HG03571 (cell line): ENCODE data around the gene CCL26.
"Not testable (repeated sequence)": the region's sequence is repeated elsewhere in the genome, so short reads cannot be mapped to it uniquely, and the experiment has no call there.

Experiments
- ATAC-seq: cut with Tn5 transposase; IDR thresholded peaks from one replicate; pipeline ENCODE4 v1.9.1; 2021; ENCODE audit not compliant: unreplicated experiment

Gene CCL26

DNA sequence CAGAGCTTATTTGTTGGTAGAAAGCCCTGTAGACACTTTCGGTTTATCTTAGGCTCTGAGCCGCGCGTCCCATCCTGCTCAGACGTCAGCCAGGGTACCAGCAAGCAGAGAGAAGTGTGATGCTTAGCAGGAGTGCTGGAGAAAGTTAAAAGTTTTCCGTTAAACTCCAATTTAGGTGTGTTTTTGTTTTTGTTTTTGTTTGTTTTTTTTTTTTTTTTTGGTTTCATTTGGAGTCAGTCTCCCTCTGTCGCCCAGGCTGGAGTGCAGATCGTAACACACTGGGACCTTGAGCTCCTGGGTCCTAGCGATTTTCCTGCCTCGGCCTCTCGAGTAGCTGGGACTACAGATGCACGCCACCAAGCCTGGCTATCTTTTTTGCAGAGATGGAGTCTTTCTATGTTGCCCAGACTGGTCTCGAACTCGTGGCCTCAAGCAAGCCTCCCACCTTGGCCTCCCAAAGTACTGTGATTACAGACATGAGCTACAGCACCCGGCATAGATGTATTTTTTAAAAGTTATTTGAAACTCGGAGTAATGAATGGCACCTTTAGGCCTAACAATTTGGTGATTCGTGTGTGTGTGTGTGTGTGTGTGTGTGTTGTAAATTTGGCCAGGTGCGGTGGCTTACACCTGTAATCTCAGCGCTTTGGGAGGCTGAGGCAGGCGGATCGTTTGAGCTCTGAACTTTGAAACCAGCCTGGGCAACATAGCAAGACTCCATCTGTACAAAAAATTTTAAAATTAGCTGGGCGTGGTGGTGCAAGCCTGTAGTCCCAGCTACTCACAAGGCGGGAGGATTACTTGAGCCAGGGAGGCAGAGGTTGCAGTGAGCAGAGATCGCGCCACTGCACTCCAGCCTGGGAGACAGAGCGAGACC, 32.0 kb downstream of the CCL26 start:
- ATAC-seq, result peak; percentile 18

DNA sequence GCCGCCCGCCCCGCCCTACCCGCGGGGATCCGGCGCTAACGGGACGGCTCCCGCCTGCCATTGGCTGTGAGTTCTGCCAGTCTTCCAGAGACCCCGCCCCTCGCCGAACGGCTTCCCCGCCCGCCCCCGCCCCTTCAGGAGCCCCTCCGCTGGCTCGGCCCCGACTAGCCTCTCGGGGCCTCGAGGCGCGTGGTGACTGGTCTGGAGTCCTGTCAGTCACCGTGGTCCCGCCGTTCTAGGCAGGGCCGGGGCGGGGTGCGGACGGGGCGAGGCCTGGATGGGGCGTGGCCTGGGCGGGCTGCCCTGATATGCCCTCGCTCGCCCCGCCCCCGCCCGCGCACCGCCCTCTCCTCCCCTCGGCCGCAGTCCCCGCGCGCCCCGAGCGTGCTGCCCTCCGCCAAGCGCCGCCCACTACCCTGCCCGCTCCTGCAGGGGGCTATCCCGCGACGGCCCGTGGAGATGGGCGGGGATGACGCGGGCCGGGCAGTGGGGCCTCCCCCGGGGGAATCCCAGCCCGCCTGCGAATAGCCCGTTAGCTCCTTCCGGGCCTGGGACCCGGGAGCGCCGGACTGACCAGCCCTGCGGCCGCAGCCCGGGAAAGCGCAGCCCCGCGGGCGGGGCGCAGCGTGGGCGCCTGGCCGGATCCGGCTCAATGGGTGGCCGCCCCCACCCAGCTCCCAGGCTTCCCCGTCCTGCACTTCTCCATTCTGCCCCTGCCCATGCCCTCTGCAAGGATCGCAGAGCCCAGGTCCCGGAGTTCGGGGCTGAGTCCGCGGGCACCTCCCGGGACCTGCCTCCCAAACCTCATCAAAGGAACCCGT, 32.8 kb downstream of the CCL26 start:
- ATAC-seq, result peak; percentile 91

DNA sequence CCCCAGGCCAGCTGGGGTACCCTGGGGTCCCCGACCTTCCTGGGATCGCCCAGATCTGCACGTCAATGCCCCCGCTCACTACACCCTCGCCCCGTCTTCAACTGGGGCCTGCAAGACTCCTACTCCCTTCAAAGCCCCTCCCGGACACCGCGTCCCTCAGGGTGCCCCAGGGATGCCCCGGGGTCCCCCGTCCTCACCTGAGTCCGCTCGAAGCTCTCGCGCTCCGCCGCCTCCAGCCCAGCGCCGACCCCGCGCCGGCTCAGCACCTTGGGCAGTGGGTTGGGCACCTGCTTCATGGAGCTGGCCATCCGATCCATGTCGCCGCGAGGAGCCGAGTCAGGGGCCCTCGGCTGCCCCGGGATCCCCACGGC, 33.4 kb downstream of the CCL26 start, which contains the start of gene HIP1:
Gene HIP1, minus strand, starts transcription at position 338 of the 371 bp plus-strand sequence. Its CDS starts 21 bp downstream, at position 317.
- ATAC-seq, result peak; percentile 6

DNA sequence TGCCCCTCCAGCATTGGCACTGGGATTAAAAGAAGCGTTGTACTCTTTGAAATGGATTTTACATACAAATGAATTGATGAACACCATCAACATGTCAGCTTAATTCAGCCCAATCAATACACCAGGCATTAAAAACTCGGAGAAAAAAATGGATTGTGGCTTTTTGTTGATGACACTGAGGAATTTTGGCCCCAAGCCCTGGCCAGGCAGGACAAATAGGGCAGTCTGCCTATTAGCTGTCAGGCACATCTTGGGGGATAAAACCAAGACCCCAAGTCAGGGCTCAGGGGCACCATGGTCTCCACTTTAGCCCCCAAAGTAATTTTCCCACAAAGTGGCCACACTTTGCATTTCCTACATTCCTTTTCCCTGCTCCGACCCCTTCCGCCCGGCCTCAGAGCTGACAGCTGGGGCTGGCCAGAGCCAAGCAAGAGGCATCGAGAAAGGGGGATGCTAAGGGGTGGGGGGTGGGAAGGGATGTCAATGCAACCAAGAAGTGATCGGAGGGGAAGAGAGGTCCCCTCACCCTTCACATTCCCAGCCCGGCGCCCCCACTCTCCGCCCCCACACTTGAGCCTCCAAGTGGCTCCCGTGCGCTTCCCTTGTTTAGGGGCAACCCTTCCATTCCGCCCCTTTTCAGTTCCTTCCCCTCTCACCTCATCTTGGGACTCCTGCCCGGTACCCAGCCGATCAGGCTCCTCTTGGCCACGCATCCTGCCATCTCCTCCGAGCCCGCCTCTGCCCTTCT, 34.0 kb downstream of the CCL26 start:
- ATAC-seq, result no peak

DNA sequence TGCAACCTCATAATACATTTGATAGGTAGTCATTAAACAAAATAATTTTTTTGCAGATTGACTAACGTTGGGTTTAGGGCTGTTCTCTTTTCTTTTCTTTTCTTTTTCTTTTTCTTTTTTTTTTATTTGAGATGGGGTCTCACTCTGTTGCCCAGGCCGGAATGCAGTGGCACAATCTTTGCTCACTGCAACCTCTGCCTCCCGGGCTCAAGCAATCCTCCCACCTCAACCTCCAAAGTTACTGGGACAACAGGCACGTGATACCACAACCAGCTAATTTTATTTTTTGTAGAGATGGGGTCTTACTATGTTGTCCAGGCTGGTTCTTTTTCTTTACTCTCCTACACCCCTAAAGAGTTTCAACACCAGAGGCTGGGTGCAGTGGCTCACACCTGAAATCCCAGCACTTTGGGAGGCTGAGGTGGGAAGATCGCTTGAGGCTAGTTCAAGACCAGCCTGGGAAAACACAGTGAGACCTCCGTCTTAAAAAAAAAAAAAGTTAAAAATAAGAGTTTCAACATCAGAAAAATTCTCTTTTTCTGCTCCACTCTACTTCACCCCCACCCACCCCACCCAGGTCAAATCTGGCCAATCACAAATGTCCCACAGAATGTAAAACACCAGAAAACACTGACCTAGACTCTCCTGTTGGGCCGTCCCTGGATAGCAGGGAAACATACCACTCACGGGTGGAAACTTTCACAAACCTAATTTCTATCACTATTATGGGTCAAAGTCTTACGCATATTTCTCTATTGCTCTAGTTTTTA, 36.2 kb downstream of the CCL26 start:
- no peak for ATAC-seq

DNA sequence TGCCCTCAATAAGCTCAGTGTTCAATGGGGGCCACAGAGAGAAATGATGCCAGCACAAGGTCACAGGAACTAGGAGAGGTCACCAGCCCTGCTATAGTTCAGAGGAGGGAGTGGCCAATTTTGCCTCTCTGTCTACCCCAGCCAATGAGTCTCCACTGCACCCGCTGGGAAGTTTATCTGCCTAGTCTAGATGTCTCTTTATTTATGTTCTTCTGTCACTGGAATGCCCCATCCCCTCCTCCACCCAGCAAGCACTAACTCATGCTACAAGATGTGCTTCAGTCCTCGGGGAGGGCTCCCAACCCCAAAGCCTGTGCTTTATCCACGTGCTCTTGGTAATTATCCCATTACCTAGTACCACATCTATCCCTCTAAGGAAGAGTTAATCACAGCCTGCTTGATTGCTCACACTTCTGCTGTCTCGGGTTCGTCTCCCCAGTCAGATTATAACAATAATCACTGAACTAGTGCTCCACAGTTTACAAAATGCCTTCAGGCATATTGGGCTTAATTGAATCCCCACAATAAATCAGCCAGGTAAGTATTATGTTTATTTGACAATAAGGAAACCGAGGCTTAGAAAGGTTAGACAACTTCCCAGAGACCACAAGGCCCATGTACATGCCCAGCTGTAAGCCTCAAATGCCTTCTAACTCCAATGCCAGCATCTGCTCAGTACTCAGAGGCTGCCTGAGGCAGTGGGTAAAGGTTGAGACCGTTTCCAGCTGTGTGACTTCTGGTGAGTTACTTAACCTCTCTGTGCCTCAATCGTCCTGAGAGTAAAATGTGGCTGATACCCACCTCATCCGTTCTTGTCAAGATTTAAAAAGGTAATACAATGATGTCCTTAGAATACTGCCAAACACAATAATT, 37.2 kb downstream of the CCL26 start:
- ATAC-seq, result no peak

DNA sequence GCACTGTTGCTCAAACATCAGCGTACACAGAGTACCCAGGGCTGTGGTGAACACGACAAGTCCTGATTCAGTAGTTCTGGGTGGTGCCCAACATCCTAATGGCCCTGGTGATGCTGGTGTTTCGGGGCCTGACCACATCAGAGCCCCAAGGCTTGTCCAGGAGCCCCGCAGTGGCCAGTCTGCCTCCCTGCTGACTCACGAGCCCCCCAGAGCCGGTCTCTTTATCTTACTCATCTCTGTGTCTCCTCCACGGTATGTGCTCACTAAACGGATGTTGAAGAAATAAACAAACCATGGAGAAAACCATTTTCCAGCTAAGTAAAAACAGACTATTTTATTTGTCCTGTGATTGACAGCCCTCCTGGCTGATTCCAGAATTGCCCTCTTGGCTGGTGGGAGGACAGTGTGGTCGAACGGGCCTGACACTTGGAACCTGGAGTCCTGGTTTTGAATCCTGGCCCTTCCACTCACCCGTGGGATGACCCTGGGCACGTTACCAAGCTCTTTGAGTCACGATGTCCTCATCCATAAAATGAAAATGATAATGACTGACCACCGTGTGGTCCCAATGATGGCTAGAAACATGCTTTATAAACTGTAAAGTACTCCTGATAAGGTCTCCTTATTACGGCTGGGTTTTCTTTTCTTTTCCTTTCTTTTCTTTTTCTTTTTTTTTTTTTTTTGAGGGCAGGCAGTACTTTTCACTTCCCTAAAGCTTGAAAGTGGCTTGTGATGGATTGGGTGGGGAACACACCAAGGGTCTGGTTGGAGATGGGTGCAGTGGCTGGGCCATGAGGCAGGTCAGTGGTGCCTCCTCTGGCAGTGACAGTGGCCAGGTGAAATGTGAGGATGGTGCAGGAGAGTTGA, 39.0 kb downstream of the CCL26 start:
- ATAC-seq, result no peak

DNA sequence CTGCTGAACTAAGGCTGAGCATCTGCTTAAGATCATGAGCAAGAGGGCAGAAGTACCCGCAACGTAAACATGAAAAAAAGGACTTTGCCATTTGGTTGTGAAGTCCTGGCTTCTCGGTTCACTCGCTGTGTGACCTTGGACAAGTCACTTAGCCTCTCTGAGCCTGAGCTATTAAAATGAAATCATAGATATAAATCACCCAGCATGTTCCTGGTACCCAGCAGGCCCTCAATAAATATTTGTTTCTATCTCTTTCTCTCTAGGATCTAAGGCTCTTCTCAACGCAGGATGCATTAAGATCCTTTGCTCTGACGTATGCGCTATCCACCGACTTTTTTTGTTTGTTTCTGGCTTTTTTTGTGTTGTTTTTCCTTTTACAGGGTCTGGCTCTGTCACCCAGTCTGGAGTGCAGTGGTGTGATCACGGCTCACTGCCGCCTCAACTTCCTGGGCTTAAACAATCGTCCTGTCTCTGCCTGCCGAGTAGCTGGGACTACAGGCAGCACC, 39.9 kb downstream of the CCL26 start:
- no peak for ATAC-seq

DNA sequence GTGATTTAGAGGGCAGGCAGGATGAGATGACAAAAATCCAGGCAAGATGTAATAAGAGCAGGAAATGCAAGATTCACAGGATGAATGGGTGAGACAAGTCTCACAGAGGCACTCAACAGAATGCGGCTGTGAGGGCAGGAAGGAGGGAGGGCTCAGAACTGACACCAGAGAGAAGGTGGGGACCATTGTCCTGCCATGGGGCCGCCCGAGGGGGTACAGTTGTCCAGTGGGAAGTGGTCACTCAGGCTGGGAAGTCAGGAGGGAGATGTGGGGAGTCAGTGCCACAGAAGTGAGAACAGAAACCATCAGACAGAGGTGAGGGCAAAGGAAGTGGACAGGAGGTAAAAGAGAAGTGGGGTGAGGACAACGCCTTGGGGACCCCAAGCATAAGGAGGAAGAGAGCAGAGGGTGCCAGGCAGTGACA, 42.1 kb downstream of the CCL26 start:
- ATAC-seq, result no peak

DNA sequence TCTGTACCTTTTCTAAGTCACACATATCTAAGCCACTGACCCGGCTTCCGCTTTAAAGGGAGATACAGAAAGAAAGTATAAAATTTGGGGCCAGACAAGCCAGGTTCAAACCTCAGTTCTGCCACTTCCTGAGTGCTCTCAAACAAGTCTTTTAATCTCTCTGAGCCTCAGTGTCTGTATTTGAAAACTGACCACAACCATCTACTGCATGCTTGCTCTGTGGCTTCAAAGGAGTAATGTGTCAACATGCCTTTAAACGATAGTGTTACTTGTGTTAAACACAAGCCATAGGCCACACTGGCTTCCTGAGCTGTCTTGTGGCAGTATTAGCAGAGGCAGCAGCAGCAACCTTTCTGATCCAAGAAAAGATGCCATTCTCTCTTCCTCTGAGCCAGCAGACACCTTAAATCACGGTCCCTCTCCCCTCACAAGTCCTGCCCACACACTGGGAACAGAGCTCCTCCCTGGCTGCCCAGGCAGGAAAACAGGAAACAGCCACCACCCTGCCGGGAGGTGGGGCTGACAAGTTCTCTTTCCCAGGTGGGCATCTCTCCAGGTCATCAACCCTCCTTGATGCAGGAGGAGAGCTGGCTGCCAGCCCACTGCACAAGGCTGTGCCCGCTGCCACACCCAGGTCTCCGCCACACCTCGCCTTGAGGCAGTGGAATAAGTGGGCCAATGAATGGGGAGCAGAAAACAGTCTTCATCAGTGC, 44.0 kb downstream of the CCL26 start:
- ATAC-seq, result no peak

DNA sequence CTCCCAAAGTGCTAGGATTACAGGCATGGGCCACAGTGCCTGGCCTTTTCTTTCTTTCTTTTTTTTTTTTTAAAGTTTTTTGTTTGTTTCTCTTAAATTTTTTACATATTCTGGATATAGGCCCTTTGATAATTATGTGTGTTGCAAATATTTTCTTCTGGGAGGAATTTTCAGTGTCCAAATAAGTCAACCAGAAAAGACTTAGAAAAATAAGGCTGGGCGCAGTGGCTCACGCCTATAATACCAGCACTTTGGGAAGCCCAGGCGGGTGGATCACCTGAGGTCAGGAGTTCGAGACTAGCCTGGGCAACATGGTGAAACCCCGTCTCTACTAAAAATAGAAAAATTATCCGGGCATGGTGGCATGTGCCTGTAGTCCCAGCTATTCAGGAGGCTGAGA, 44.7 kb downstream of the CCL26 start:
- ATAC-seq, result not testable (repeated sequence)

DNA sequence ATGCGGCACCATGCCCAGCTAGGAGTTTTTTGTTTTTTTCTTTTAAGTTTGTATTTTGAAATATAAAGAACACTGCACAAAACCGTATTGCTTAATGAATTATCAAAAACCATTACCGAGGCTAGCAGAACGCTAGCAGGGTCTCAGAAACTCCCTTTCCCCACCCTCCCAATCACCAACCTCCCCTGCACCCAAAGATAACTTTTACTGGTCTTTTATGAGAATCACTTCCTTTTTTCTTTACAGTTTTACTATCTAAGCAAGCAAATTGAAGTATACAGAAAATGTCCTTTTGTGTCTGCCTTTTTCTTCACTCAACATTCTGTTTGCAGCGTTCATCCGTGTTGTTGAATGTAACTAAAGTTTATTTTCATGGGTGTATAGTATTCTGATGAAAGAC, 46.7 kb downstream of the CCL26 start:
- no peak for ATAC-seq

DNA sequence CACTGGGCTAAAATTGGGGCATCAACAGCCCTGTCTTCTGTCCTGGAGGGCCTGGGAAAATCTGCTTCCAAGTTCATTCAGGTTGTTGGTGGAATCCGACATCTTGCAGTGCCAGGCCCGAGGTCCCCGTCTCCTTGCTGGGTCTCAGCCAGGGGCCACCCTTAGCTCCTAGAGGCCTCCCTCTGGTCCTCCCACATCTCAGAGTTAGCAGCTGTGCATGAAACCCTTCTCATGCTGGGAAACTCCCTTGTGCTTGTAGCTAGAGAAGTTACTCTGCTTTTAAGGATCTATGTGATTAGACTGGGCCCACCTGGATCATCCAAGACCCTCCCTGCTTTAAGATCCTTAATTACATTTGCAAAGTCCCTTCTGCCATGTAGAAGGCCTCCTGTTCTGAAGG, 48.6 kb downstream of the CCL26 start:
- no peak for ATAC-seq

DNA sequence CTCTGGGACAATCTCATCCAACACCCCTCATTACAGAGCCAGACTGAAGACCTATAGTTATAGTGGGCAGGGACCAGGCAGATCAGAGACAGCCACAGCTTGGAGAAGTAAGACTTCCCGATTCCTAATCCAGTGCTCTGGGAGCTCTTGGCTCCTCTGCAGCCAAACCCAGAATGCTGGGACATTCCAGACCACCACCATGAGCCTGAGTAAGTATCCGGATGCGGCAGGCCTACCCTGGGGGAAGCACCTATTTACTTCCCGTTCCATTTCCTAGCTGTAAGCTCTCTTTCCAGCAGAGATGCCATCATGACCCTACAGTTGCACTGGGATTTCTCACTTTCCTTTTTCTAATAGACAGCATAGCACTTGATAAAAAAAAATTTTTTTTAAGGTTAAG, 49.6 kb downstream of the CCL26 start:
- ATAC-seq, result no peak

DNA sequence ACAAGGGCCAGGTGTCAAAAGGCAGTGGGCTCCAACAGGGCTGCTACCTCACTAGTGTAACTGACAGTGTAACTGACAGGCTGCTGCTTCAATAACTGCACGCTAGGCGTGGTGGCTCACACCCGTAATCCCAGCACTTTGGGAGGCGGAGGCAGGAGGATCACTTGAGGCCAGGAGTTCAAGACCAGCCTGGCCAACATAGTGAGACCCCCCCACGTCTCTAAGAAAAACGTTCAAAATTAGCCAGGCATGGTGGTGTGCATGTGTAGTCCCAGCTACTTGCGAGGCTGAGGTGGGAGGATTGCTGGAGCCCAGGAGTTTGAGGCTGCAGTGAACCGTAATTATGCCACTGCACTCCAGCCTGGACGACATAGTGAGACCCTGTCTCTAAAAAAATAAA, 50.1 kb downstream of the CCL26 start:
- not testable (repeated sequence) for ATAC-seq

DNA sequence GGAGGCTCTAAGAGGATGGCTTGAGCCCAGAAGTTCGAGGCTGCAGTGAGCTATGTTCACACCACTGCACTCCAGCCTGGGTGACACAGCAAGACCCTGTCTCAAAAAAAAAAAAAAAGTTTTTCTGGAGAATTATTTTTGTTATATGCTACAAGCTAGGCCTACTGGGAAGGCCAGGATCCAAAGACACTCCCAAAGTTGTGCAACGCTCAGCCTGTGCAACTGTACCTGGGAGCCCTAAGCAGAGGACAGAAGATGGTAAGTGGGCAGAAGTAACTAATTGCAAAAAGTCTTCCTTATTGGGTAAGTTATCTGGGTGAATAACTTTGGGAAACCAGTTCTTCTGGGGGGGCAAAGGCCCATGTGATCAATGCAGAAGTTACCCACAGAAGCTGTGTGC, 50.6 kb downstream of the CCL26 start:
- no peak for ATAC-seq

DNA sequence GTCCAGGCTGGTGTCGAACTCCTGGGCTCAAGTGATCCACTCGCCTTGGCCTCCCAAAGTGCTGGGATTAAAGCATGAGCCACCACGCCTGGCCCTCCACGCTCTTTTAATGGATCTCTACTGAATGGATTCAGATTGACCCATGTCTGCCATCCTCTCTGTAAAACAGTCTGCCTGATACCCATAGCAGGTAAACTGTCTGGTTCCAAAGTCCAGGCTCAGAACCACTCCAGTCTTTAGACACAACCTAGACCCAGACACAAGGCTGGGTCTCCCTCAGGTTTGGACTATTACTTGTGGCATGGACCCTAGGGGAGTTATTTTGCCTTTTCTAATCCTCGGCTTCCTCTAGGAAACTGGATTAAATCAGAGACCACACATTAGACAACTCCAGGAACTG, 52.4 kb downstream of the CCL26 start:
- no peak for ATAC-seq
